ENCODE data around the gene CDH4. TPM values are rescaled to one million over a fixed set of nuclear protein-coding genes. Genes with fewer than 3 reads are reported as not detected.
"Not testable (repeated sequence)": the region's sequence is repeated elsewhere in the genome, so short reads cannot be mapped to it uniquely, and the experiment has no call there.

The CDH4 gene
- total RNA-seq, 1 donor from 2014 or later = under 0.01 TPM

GRCh38 chr20:61437280-61438206, 185.5 kb downstream of the CDH4 start:
- no peak for DNase-seq (ENCODE audit: low read depth in 2 of 2)

GRCh38 chr20:61438285-61438684, 186.2 kb downstream of the CDH4 start:
- no peak for DNase-seq (ENCODE audit: low read depth in 2 of 2)

GRCh38 chr20:61439251-61439650, 187.2 kb downstream of the CDH4 start:
- DNase-seq (ENCODE audit: low read depth in 2 of 2) = no peak

- no peak for DNase-seq (ENCODE audit: low read depth in 2 of 2)
Observed at GRCh38 chr20:61440548-61441055, 188.5 kb downstream of the CDH4 start.

- DNase-seq (ENCODE audit: low read depth in 2 of 2) = no peak
Observed at GRCh38 chr20:61441537-61441936, 189.5 kb downstream of the CDH4 start.

- no peak for DNase-seq (ENCODE audit: low read depth in 2 of 2)
Observed at GRCh38 chr20:61442075-61442670, 190.1 kb downstream of the CDH4 start.

- no peak for DNase-seq (ENCODE audit: low read depth in 2 of 2)
Observed at GRCh38 chr20:61442718-61443117, 190.7 kb downstream of the CDH4 start.

- DNase-seq (ENCODE audit: low read depth in 2 of 2) = no peak
Observed at GRCh38 chr20:61443443-61444126, 191.5 kb downstream of the CDH4 start.

- no peak for DNase-seq (ENCODE audit: low read depth in 2 of 2)
Observed at GRCh38 chr20:61444637-61445036, 192.6 kb downstream of the CDH4 start.

GRCh38 chr20:61445138-61445537, 193.1 kb downstream of the CDH4 start:
- DNase-seq (ENCODE audit: low read depth in 2 of 2) = no peak

- DNase-seq (ENCODE audit: low read depth in 2 of 2) = no peak
Observed at GRCh38 chr20:61445741-61446140, 193.7 kb downstream of the CDH4 start.

- DNase-seq (ENCODE audit: low read depth in 2 of 2) = no peak
Observed at GRCh38 chr20:61447952-61448351, 195.9 kb downstream of the CDH4 start.

- DNase-seq (ENCODE audit: low read depth in 2 of 2) = no peak
Observed at GRCh38 chr20:61448386-61448785, 196.3 kb downstream of the CDH4 start.

- no peak for DNase-seq (ENCODE audit: low read depth in 2 of 2)
Observed at GRCh38 chr20:61449057-61449609, 197.1 kb downstream of the CDH4 start.

GRCh38 chr20:61449916-61450315, 197.9 kb downstream of the CDH4 start:
- no peak for DNase-seq (ENCODE audit: low read depth in 2 of 2)

GRCh38 chr20:61450549-61450948, 198.5 kb downstream of the CDH4 start:
- DNase-seq (ENCODE audit: low read depth in 2 of 2) = no peak

- DNase-seq (ENCODE audit: low read depth in 2 of 2) = no peak
Observed at GRCh38 chr20:61451009-61451408, 198.9 kb downstream of the CDH4 start.

GRCh38 chr20:61451953-61452352, 199.9 kb downstream of the CDH4 start:
- DNase-seq (ENCODE audit: low read depth in 2 of 2) = no peak

GRCh38 chr20:61453219-61453618, 201.2 kb downstream of the CDH4 start:
- DNase-seq (ENCODE audit: low read depth in 2 of 2) = no peak

- DNase-seq (ENCODE audit: low read depth in 2 of 2) = not testable (repeated sequence)
Observed at GRCh38 chr20:61453623-61454022, 201.6 kb downstream of the CDH4 start.

- no peak for DNase-seq (ENCODE audit: low read depth in 2 of 2)
Observed at GRCh38 chr20:61454053-61454452, 202.0 kb downstream of the CDH4 start.
